GM18951 (cell line): ENCODE results near the gene ATPAF2.

ENCODE experiments used
- POLR2A ChIP-seq: IDR thresholded peaks from 4 replicates; pipeline ENCODE4 v1.6.1; 2011; ENCODE audit warnings: mild to moderate bottlenecking; ENCODE audit not compliant: insufficient read length, insufficient read depth; ENCODE audit errors: extremely low read depth
- in situ Hi-C: fragments of 300-500 bp; cut with MboI; formaldehyde crosslinking; loops from one replicate; pipeline ENCODE4 v1.12.0; 2022; ENCODE audit warnings: low sequenced_read_pairs, mixed read lengths, inconsistent platforms; ENCODE audit not compliant: unreplicated experiment

Gene ATPAF2

GRCh38 chr17:18056214-18056613 lies 17.2 kb upstream of the ATPAF2 start:
- TF ChIP-seq POLR2A: no peak
- in situ Hi-C loops: no loop called here

GRCh38 chr17:18055597-18055996 lies 16.6 kb upstream of the ATPAF2 start:
- TF ChIP-seq POLR2A: no peak
- in situ Hi-C loops: no loop called here

DNA sequence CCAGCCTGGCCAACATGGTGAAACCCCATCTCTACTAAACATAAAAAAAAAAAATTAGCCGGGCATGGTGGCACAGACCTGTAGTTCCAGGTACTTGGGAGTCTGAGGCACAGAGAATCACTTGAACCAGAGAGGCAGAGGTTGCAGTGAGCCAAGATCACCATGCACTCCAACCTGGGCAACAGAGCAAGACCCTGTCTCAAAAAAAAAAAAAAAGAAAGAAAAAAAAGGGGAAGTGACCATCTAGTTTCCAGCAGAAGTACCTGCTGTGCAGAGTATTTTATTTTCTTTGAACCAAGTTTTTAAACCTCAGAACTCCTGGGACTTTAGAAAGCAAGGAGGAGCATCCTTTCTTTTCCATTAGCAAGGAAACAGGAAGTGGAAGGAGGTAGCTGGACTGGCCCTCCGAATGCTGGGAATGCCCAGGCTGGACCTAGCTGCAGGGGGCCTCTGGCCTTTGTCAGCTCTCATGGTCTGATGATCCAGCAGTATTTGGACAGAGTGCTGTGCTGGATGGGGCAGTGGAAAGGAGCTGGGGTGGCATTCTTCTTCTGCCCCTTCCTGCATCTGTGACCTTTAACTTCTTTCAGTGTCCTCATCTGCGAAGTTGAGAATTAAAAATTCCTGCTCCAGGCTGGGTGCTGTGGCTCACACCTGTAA lies 6.9 kb upstream of the ATPAF2 start:
- TF ChIP-seq POLR2A: no peak
- in situ Hi-C loops: loop anchor here (25.0 kb wide), 1 partner anchor 159 kb away; no protein-coding TSS in a partner anchor

DNA sequence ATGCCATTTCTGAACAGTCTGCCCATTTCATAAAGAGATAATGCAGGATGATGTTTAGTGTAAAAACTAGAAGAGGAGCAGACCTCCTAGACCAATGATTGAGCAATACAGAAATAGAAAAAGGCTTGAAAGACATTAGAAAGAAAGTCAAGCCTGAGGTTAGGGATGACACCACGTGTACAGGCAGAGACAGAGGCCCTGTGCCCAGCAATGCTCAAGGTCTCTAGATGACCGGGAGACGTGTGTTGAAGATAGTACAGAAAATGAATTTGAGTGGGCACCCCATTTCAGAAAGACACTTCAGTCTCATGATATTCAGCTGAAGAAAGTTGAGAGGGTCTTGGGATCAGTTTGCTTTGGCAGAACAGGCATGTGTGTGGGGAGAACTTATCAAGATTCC lies 5.6 kb upstream of the ATPAF2 start:
- no peak for TF ChIP-seq POLR2A
- in situ Hi-C loops: loop anchor here (25.0 kb wide), 1 partner anchor 157 kb away; no protein-coding TSS in a partner anchor

GRCh38 chr17:18043491-18043890 lies 4.5 kb upstream of the ATPAF2 start:
- TF ChIP-seq POLR2A: no peak
- in situ Hi-C loops: loop anchor here (25.0 kb wide), 1 partner anchor 156 kb away; no protein-coding TSS in a partner anchor

DNA sequence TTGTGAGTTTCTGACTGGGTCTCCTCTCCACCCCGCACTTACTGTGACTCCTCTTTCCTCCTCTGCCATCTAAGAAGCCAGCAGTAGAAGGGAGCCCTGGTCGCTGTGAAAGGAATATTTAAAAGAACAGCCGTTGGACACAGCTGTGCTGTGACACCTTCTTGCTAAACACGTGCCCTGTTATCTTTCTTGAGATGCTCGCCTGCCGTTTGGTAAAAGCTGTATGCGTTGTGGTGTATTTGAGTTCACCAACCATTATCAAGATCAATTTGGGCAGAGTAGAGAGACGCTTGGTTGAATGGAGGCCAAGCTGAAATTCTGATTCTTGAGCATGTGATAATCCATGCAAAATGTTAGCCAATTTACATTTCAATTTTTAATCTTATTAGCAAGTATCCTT lies 4.0 kb upstream of the ATPAF2 start:
- no peak for TF ChIP-seq POLR2A
- in situ Hi-C loops: loop anchor here (25.0 kb wide), 1 partner anchor 156 kb away; no protein-coding TSS in a partner anchor

DNA sequence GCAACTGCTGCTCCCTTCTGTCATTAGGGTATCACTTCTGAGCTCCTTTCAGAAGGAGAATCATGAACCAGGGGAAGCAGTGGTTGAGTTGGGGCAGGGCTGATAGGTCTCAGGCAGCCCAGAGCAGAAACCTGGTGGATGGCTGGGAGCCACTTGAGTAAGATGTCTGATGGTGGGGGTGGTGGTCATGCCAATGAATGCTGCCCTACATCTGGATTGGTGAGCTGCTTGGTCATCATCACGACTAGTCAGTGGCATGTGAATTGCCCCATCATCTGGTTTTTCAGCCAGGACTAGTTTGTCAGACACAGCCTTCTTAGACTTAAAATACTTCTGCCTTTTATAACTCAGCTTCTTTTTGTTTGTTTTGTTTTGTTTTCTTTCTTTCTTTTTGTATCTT lies 2.8 kb upstream of the ATPAF2 start:
- TF ChIP-seq POLR2A: no peak
- in situ Hi-C loops: loop anchor here (25.0 kb wide), 1 partner anchor 154 kb away; no protein-coding TSS in a partner anchor

- in situ Hi-C loops: loop anchor here (25.0 kb wide), 1 partner anchor 153 kb away; no protein-coding TSS in a partner anchor
- TF ChIP-seq POLR2A: no peak
Observed at GRCh38 chr17:18040261-18040858, 1.4 kb upstream of the ATPAF2 start.

DNA sequence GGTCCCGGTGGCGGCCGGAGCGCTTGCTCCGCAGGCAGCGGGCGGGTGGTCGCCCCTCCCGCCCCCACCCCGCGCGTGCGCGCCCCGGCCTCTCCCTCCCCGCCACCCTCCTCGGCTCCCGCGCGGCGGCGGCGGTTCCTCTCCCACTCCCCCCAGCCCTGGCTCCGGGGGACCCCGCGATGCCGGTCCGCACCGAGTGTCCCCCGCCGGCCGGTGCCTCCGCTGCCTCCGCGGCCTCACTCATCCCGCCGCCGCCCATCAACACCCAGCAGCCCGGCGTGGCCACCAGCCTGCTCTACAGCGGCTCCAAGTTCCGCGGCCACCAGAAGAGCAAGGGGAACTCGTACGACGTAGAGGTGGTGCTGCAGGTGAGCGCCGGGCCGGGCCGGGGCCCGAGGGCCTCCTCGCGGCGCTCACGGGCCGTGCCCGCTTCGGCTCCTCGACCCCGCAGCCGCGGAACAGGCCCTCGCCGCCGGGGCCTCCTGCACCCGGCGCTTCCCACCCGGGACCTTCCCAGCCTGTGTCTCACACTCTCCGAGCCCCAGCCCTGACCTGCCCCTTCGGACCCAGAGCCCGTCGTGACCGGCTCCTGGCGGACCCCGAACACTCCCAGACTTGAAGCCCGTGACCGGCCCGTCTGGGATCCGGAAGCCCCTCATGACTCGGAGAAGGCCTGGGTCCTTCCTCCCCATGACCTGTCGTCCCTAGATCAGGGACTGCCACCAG lies 730 bp upstream of the ATPAF2 start:
- in situ Hi-C loops: loop anchor here (25.0 kb wide), 1 partner anchor 152 kb away; no protein-coding TSS in a partner anchor
- TF ChIP-seq POLR2A: no peak

DNA sequence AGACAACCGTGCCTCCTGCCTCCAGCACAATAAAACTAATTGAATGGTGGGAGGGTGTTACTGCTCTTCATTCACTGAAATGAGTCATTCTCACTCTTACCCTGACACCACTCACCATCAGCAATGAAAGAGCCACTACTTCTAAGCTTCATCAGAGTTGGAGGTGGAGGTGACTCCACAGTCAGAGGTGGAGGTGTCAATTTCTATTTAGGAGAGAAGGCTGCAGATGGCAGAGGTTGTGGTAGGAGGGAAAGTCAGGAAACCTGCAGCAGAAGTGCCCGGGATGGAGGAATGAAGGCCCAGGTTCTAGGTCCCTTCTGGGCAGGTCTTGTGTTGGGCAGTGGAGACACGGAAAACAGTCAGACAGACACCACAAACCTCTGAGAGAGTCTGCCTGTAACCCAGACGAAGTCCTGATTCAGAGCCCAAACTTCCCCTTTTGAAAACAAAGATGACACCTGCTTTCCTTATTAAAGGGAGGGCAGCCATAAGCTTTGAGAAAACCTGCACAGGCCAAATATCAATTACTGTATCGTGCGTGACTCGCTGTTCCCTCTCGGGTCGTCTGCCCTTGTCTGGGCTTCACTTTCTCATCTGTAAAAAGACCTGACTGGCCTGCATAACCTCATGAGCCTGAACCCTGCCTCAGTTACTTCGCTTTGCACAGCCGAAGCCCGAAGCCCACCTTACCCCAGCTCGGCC lies 668 bp downstream of the ATPAF2 start:
- in situ Hi-C loops: loop anchor here (25.0 kb wide), 1 partner anchor 151 kb away; no protein-coding TSS in a partner anchor
- no peak for TF ChIP-seq POLR2A

GRCh38 chr17:18037486-18037885 lies 1.5 kb downstream of the ATPAF2 start:
- in situ Hi-C loops: loop anchor here (25.0 kb wide), 1 partner anchor 150 kb away; no protein-coding TSS in a partner anchor
- TF ChIP-seq POLR2A: no peak

DNA sequence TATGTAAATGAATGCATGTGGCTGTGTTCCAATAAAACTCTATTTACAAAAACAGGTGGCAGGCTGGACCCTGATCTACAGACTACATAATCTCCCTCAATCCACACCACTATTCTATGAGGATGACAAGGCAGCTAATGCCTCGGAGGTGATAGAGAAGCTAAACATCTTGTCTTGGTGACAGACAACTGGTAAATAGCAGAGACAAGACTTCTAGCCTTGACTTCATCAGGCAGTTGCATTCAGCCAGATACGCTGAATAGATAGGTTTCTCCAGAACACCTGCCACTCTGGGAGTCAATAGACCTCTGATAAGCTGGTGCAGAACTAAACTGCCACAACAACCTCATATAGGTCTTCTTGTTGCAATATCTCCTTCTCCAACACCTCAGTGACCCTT lies 3.3 kb downstream of the ATPAF2 start:
- in situ Hi-C loops: loop anchor here (25.0 kb wide), 1 partner anchor 148 kb away; no protein-coding TSS in a partner anchor
- no peak for TF ChIP-seq POLR2A
